Measurements from ENCODE around the gene ACAN.

GRCh38 chr15:88891540-88892254 lies 88.5 kb downstream of the ACAN start:
- no peak for TF ChIP-seq EZH2 (IDR thresholded peaks at IDR 0.05; ENCODE audit: borderline replicate concordance, low read depth, low read length, severe bottlenecking)
- TF ChIP-seq CTCF (IDR thresholded peaks at IDR 0.05; ENCODE audit: extremely low read depth in 1 of 2, insufficient read depth in 1 of 2, low read depth in 1 of 2, low read length in 2 of 2): no peak
- TF ChIP-seq POLR2AphosphoS5 (IDR thresholded peaks at IDR 0.05; ENCODE audit: insufficient read depth, low read depth, low read length): no peak
- no peak for TF ChIP-seq POLR2A (IDR thresholded peaks at IDR 0.05; ENCODE audit: low read depth, low read length)
- no peak for TF ChIP-seq GATA2 (IDR thresholded peaks at IDR 0.05; ENCODE audit: insufficient read depth, insufficient read length, low read depth, low read length)
- TF ChIP-seq JUN (IDR thresholded peaks at IDR 0.05; ENCODE audit: borderline replicate concordance, insufficient read depth, insufficient read length, low read depth): no peak
- TF ChIP-seq MAX (IDR thresholded peaks at IDR 0.05; ENCODE audit: insufficient read depth, insufficient read length): no peak
- no peak for TF ChIP-seq FOS (IDR thresholded peaks at IDR 0.05; ENCODE audit: borderline replicate concordance, insufficient read depth, low read length)
- no peak for TF ChIP-seq MYC (IDR thresholded peaks at IDR 0.05; ENCODE audit: low read depth, low read length)
